Left lobe of liver (tissue), 2 donors: Measurements from ENCODE around the gene TTLL8. TPM values are rescaled to one million over a fixed set of nuclear protein-coding genes. Genes with fewer than 3 reads are reported as not detected.

Experiments used
- ATAC-seq: fragments of 200-7000 bp; cut with Tn5 transposase; one replicate; pipeline ENCODE4 v1.9.1; 2020; ENCODE audit warnings: mild to moderate bottlenecking, moderate library complexity
- DNase-seq: peaks from one replicate; pipeline ENCODE4 v3.0.0-alpha.2; 2020; ENCODE audit warnings: low spot score
- total RNA-seq: library from RNA; stranded (reverse); gene quantifications from one replicate; pipeline ENCODE4 v1.2.1, GENCODE V29; 2021
- donor health status: DM: no; HTN: no; CAD: no; lungs with moderate emphysema.
- donor health status: DM: no; HTN: yes; CAD: no.

The TTLL8 gene
- total RNA-seq, 1 donor from 2014 or later: not detected

GRCh38 chr22:50062509-50063135 lies 4.5 kb upstream of the TTLL8 start:
- no peak for DNase-seq
- ATAC-seq: no peak

DNA sequence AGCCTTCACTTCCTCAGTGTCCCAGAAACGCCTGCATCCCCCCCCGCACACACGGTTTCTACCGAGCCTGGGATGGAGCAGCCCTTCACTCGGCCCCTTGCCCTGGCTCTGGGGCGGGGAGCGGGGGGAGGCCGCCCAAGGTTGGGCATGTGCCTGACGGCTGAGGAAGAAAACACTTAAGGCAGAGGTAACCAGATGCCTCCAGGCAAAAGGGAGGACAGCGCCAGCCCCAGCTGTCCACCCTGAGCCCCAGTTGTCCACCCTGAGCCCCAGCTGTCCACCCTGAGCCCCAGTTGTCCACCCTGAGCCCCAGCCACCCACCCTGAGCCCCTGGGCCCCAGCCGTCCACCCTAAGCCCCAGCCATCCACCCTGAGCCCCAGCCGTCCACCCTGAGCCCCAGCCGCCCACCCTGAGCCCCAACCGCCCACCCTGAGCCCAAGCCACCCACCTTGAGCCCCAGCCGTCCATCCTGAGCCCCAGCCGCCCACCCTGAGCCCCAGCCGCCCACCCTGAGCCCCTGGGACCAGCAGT lies 3.8 kb upstream of the TTLL8 start:
- DNase-seq (no peak), ATAC-seq (no peak)

DNA sequence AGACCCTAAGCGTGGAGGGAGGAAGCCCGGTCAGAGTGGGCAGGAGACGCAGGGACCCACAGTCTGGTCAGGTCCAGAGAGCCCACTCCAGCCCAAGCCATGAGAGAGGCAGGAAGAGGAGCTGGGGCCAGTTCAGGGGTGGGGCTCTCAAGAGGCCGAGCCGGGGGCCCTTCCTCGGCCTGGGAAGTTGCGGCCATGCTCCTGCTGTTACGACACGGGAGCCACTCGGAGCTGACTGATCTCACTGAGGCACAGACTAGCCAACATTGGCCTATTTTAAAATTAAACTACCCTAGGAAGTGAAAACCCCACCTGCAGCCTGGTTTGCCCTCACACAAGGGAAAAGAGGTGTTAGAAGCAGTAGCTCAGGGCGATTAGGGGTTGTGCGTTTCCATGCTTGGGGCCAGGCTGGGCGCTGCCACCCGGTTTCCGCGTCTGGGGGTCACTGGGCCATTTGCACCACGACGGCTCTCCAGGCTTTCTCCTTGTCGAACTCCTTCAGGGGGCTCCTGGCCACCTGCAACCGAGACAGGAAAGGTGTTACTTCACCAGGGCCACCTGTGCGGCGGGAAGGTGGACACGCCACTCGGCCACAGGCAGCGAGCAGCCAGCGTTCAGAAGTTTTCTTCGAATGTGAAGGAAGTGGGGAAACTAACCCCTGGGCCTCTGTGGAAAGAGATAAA lies 3.2 kb upstream of the TTLL8 start:
- ATAC-seq: no peak

GRCh38 chr22:50060441-50061140 lies 2.5 kb upstream of the TTLL8 start:
- ATAC-seq: no peak
- DNase-seq: no peak

More for the DNA sequence above, 3.2 kb upstream of the TTLL8 start:
- no peak for DNase-seq

GRCh38 chr22:50059881-50060262 lies 1.8 kb upstream of the TTLL8 start:
- no peak for DNase-seq
- no peak for ATAC-seq

DNA sequence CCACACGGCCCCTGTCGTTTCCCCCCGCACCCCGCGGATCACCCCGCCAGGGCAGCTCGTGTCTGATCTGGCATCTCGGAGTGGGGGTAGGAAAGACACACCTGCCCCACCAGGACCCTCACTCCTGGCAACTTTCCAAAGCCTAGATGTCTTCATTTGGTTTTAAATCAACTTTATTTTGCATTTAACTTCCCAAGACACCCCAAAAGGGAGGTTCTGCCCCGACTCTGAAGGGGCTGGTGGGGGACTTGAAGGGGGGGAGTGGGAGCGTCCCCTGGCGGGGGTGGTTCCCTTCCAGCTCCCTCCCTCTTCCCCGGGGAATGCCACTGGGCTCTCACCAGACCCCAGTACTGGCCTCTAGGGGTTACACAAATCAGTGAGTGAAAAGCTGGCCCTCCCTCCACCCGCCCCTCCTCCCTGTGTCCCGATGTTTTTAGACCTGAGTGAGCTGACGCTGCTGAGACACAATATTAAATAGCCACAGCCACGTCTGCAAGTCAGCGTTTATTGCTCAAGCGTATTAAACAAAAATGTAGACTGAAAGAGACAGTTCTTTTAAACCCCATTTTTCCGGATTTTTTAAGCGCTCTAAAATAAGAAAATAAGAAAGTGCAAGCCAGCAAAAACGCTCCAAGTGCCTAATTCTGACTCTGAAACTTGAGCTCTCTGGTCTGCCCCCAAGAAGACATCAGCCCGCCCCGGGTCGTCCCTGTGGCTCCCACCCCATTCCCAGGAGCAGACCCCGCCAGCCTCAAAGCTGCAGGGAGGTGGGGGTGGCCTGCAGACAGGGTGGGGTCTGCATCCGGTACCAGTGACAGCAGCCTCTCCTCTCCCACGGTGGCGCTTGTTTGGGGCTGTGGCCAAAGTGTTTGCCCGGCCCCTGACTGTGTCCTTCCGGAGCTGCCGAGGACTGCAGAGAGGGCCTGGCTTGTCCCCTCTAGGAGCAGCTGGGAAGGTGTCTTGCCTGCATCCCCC lies 1.1 kb upstream of the TTLL8 start:
- ATAC-seq: no peak
- DNase-seq: no peak

DNA sequence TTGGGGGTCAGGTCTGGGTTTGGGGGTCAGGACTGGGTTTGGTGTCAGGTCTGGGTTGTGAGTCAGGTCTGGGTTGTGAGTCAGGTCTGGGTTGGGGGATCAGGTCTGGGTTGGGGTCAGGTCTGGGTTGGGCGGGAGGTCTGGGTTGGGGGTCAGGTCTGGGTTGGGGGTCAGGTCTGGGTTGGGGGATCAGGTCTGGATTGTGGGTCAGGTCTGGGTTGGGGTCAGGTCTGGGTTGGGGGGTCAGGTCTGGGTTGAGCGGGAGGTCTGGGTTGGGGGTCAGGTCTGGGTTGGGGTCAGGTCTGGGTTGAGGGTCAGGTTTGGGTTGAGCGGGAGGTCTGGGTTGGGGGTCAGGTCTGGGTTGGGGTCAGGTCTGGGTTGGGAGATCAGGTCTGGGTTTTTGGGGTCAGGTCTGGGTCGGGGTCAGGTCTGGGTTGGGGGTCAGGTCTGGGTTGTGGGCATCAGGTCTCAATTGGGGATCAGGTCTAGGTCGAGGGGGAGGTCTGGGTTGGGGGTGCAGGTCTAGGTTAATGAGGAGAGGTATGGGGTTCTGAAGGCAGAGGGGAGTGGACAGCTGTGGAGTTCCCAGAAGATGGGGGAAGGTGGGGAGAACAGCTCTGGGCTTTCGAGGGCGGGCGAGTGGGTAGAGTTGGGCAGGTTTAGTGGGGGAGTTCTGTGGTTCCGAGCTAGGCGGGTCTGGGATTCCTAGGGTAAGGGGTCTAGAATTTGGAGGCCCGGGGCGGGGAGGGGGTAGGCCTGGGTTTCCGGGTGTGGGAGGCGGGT lies 629 bp downstream of the TTLL8 start:
- ATAC-seq (no peak), DNase-seq (no peak)

DNA sequence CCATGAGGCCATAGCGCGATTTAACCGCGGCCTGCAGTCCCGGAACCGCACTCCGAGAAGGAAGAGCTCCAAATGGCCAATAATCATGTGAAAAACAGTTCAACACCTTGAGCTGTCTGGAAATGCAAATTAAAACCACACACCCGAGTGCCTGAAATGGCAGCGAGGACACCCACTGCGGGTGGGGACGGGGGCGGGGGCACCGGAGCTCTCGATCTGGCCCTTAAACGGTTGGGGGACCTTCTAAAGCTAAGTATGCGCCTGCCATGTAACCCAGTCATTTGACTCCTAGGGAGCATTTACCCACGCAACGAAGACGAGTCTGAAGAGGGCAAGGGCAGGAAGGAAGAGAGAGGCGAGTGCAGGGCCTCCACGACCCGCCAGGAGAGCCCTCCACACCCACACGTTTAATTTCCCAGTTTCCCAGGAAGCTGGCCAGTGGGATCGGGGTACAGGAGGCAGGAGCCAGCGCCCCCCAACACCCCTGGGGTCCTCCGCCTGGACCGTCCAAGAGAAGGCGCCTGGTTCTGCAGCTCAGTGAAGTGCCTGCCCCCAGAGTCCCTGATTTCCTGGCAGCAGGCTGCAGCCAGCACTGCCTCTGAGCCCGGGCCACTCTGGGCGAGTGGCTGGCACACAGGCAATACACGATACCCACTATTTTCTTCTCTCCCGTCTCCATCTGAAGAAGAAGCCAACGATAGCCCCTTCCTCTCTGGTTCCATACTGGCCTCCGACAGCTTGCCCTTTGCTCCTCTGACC lies 1.7 kb downstream of the TTLL8 start:
- ATAC-seq: no peak
- no peak for DNase-seq

- DNase-seq: no peak
- ATAC-seq: no peak
Observed at GRCh38 chr22:50053861-50054260, 4.2 kb downstream of the TTLL8 start.

DNA sequence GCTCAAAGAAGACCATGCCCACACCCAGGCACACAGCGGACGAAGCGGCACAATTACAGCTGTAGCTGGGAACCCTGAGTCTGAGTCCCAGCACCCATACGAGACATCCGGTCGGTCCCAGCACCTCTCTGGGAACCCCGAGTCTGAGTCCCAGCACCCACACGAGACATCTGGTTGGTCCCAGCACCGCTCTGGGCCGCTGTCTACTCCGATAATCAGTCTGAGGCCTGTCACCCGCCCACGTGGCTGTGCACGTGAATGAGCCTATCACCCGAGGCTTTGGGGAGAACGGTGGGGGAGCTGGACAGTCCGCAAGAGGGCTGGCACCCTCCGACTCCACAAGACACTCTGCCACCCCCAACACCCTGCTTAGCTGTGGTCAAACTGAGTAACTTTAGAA lies 6.2 kb downstream of the TTLL8 start:
- ATAC-seq: no peak

GRCh38 chr22:50049299-50050195 lies 8.6 kb downstream of the TTLL8 start:
- no peak for ATAC-seq
- no peak for DNase-seq

More for the DNA sequence above, 6.2 kb downstream of the TTLL8 start:
- DNase-seq: no peak

DNA sequence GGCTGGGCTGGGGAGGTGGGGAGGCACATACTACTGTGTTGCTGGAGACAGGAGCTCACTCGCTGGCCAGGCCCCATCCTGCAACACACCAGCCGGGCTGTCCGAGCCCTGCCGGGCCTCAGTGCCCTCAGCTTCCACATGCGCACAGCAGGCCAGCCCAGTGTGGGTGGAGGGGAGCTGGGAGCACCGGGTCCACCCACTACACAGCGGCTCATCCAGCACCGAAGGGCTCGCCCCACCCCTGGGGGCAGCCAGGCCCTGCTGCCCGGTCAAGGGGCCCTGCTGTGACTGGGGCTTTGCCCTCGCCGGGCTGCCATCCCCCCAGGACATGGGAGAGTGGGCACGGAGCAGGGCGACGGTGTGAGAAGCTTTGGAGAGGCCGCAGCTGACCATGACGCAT lies 9.3 kb downstream of the TTLL8 start:
- ATAC-seq (no peak), DNase-seq (no peak)

DNA sequence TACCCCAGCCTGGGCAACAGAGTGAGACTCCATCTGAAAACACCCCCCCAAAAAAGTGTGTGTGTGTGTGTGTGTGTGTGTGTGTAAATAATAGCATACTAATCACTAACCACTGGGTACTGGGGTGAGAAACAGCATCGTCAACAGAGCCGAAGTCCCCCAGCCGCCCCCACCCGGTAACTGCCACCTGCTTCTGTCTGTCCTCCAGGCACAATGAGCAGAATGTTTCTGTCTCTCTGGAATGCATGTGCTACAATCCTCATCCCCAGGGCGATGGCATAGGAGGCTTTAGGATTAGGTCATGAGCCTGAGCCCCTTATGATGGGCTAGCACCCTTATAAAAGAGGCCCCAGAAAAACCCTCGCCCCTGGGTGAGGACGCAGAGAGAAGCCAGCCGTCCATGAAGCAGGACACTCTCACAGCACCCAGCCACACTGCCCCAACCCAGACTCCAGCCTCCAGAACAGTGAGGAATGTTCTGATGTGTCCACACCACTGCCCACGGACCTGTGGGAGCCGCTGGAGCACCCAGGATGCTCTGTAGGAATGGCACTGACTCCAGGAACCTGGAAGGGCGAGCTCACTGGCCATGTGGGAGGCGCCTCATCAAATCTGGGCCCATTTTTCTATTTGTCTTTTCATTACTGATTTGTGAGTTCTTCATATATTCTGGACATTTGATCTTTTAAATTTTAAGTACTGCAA lies 9.9 kb downstream of the TTLL8 start:
- ATAC-seq (no peak), DNase-seq (no peak)

DNA sequence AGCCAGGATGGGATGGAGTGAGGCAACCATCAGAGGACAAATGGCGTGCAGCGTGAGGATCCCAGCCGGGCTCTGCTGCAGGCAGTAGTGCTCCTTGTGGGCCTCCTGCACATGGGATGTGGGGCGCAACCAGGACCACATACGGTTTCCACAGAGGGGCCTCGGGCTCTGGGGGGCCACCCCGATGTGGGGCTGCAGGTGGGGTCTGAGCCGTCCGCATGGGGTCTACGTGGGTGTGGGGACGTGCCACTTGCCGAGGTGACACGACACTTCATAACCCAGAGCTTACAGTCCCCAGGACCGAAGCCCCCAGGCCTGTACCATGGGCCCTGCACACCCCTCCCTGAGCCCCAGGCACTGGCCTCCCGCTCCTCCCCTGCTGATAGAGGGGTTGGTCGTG lies 10.8 kb downstream of the TTLL8 start:
- DNase-seq: no peak

DNA sequence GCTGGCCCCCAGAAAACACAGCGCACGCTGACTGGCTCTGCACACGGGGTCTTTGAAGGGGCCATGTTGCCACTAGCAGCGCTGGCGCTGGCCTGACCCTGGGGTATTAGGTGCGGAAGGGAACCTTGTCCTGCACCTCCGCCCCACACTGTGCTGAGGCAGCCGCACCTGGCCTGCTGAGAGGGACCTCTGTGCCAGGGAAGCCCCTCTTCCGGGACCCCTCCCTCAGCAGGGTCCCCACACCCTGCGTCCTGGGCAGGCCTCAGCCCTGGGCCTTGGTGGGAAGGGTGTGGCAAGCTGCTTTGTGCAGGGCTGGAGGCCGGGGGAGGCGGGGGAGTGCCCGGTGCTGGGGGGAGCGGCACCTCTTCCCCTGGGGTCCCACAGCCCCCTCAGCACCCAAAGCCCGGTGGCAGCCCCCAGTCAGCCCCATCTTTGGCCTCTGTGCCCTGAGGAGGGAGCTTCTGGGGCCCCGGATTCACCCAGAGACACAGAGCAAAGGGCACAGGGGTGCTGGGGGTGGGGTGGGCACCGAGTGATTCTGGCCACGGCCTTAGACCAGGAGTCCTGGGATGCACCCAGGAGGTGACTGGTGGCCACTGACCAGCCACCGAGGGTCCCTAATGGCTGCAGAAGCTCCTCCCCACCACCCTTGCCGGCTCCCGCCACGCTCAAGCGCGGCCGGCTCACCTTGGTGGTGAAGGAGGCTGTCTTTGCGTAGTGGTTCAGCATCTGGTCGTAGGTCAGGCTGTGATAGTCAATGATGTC lies 11.4 kb downstream of the TTLL8 start:
- DNase-seq (no peak), ATAC-seq (no peak)

More for the DNA sequence above, 10.8 kb downstream of the TTLL8 start:
- ATAC-seq: no peak

DNA sequence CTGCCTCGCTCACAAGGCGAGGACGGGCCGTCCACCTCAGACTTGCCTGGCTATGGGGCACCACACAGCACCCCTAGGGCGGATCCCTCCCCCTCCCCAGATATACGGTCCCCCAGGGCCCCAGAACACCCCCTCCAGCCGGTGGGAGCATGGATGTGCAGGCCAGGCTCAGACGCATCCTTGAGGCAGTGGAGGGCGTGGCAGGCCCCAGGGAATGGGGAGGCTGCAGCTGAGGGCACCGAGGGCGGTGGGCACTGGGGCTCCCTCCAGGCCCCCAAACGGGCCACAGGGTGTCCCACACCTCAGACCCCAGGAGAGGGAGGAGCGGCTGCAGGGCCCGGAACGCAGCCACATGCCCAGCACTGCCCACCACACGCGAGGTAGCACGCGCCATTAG lies 12.1 kb downstream of the TTLL8 start:
- ATAC-seq: no peak
- DNase-seq: no peak
